ENCODE measurements around the gene ITLN2.
A peak's percentile ranks its signal among the peaks of the same experiment; 100 is the strongest.

- peak; percentile 28 for TF ChIP-seq RAD21 (IDR thresholded peaks at IDR 0.05; ENCODE audit: low read length)
- TF ChIP-seq JUND (IDR thresholded peaks at IDR 0.05) = no peak
- no peak for TF ChIP-seq EP300 (IDR thresholded peaks at IDR 0.05; ENCODE audit: borderline replicate concordance in 1 of 2, low read depth in 1 of 2, low read length in 1 of 2)
- TF ChIP-seq CTCF (IDR thresholded peaks at IDR 0.05) = peak; percentile 54
- TF ChIP-seq ZBTB33 (IDR thresholded peaks at IDR 0.05; ENCODE audit: borderline replicate concordance, low read depth) = no peak
- no peak for TF ChIP-seq MAX (IDR thresholded peaks at IDR 0.05; ENCODE audit: low read depth)
- TF ChIP-seq NRF1 (IDR thresholded peaks at IDR 0.05; ENCODE audit: low read depth, low read length) = no peak
- TF ChIP-seq TAF1 (IDR thresholded peaks at IDR 0.05; ENCODE audit: borderline replicate concordance, low read depth, low read length) = no peak
- TF ChIP-seq TCF12 (IDR thresholded peaks at IDR 0.05) = no peak
- no peak for TF ChIP-seq REST (IDR thresholded peaks at IDR 0.05; ENCODE audit: low read depth, low read length)
- TF ChIP-seq USF2 (IDR thresholded peaks at IDR 0.05; ENCODE audit: borderline replicate concordance, low read depth, low read length) = no peak
- no peak for TF ChIP-seq YY1 (IDR thresholded peaks at IDR 0.05; ENCODE audit: low read depth)
- TF ChIP-seq CHD2 (IDR thresholded peaks at IDR 0.05; ENCODE audit: low read length, partially characterized antibody) = no peak
These were observed at the start of gene ITLN2 for GRCh38 chr1:160954158-160955104.
